Neural cell (in vitro differentiated cells): ENCODE measurements around the gene EXOC4. TPM values are rescaled to one million over a fixed set of nuclear protein-coding genes. Genes with fewer than 3 reads are reported as not detected.

ENCODE experiments used
- H2AFZ ChIP-seq: fragments of 200-600, 300-800 bp; sonication (generic), shearing (Covaris generic); 2 replicates; pipeline ENCODE4 v1.6.0; 2014; ENCODE audit warnings: low read depth, mild to moderate bottlenecking, antibody characterized with exemption, low read length, moderate library complexity
- H3F3A ChIP-seq: fragments of 200-600 bp; shearing (Covaris generic); 2 replicates; pipeline ENCODE4 v1.6.1; 2016; ENCODE audit warnings: mild to moderate bottlenecking, moderate library complexity, mixed read lengths, antibody characterized with exemption, low read length; ENCODE audit not compliant: insufficient read depth, poor library complexity, severe bottlenecking
- H3K27ac ChIP-seq: fragments of 200-600, 300-800 bp; sonication (generic), shearing (Covaris generic); 2 replicates; pipeline ENCODE4 v1.5.1; 2014; ENCODE audit warnings: mild to moderate bottlenecking, low read length, moderate library complexity
- H3K27me3 ChIP-seq: fragments of 300-800, 200-600 bp; sonication (generic), shearing (Covaris generic); 2 replicates; pipeline ENCODE4 v1.6.0; 2014; ENCODE audit warnings: mild to moderate bottlenecking, low read depth, low read length, moderate library complexity; ENCODE audit not compliant: insufficient read depth
- H3K36me3 ChIP-seq: fragments of 300-800, 200-600 bp; sonication (generic), shearing (Covaris generic); 2 replicates; pipeline ENCODE4 v1.5.1; 2014; ENCODE audit warnings: mild to moderate bottlenecking, antibody characterized with exemption, low read length, moderate library complexity; ENCODE audit not compliant: insufficient read depth
- H3K4me2 ChIP-seq: fragments of 300-800, 200-600 bp; sonication (generic), shearing (Covaris generic); 2 replicates; pipeline ENCODE4 v1.6.0; 2014; ENCODE audit warnings: mild to moderate bottlenecking, low read length
- H3K4me3 ChIP-seq: fragments of 300-800, 200-600 bp; sonication (generic), shearing (Covaris generic); 2 replicates; pipeline ENCODE4 v1.5.1; 2014; ENCODE audit warnings: mild to moderate bottlenecking, low read length, moderate library complexity
- H3K79me2 ChIP-seq: fragments of 200-600 bp; shearing (Covaris generic); replicated peaks from 2 replicates; pipeline ENCODE4 v1.6.0; 2014; ENCODE audit warnings: mild to moderate bottlenecking, low read length, moderate library complexity; ENCODE audit not compliant: insufficient read depth
- H3K9ac ChIP-seq: fragments of 300-800, 200-600 bp; sonication (generic), shearing (Covaris generic); 2 replicates; pipeline ENCODE4 v1.6.1; 2016; ENCODE audit warnings: mild to moderate bottlenecking, low read length, mixed read lengths
- H3K9me2 ChIP-seq: fragments of 200-600 bp; shearing (Covaris generic); 2 replicates; pipeline ENCODE4 v1.6.1; 2016; ENCODE audit warnings: mild to moderate bottlenecking, low read length, mixed read lengths; ENCODE audit not compliant: insufficient read depth
- H3K9me3 ChIP-seq: fragments of 200-600, 300-800 bp; sonication (generic), shearing (Covaris generic); 2 replicates; pipeline ENCODE4 v1.6.1; 2016; ENCODE audit warnings: mild to moderate bottlenecking, mixed run types, low read length, moderate library complexity, mixed read lengths
- H4K20me1 ChIP-seq: fragments of 200-600 bp; shearing (Covaris generic); 2 replicates; pipeline ENCODE4 v1.6.1; 2016; ENCODE audit warnings: mild to moderate bottlenecking, mixed run types; ENCODE audit not compliant: insufficient read depth
- EP300 ChIP-seq: fragments of 450-650 bp; conservative IDR thresholded peaks from 2 replicates; pipeline ENCODE4 v1.6.1; 2014; ENCODE audit warnings: antibody characterized with exemption, mild to moderate bottlenecking, moderate library complexity; ENCODE audit not compliant: poor library complexity, severe bottlenecking
- EZH2 ChIP-seq: fragments of 200-600, 300-800 bp; shearing (Covaris generic), sonication (generic); IDR thresholded peaks from 2 replicates; pipeline ENCODE4 v1.6.1; 2014; ENCODE audit warnings: antibody characterized with exemption, low read length, borderline replicate concordance, mild to moderate bottlenecking; ENCODE audit not compliant: insufficient read depth, poor library complexity, severe bottlenecking
- MXI1 ChIP-seq: fragments of 450-650 bp; conservative IDR thresholded peaks from 2 replicates; pipeline ENCODE4 v1.6.1; 2014; ENCODE audit warnings: antibody characterized with exemption, mild to moderate bottlenecking; ENCODE audit not compliant: poor library complexity, severe bottlenecking
- POLR2AphosphoS5 ChIP-seq: IDR thresholded peaks from 2 replicates; pipeline ENCODE4 v1.6.1; 2012
- RAD21 ChIP-seq: fragments of 450-650 bp; conservative IDR thresholded peaks from 2 replicates; pipeline ENCODE4 v1.6.1; 2014; ENCODE audit warnings: antibody characterized with exemption, mild to moderate bottlenecking, moderate library complexity
- SMC3 ChIP-seq: fragments of 450-650 bp; conservative IDR thresholded peaks from 2 replicates; pipeline ENCODE4 v1.6.1; 2014; ENCODE audit warnings: antibody characterized with exemption, mild to moderate bottlenecking, moderate library complexity; ENCODE audit not compliant: poor library complexity
- TAF1 ChIP-seq: IDR thresholded peaks from 2 replicates; pipeline ENCODE4 v1.6.1; 2012; ENCODE audit warnings: low read depth
- polyA plus RNA-seq: library from polyadenylated mRNA; depleted of rRNA; stranded (reverse); fragments of >200 nt; gene quantifications from 2 replicates; pipeline ENCODE4 v1.2.3, GENCODE V29; 2014
- TF ChIP-seq, protein P1 (sequence below): IDR thresholded peaks from 2 replicates; pipeline ENCODE4 v1.6.1; 2012; ENCODE audit warnings: borderline replicate concordance
- TF ChIP-seq, protein P2 (sequence below): fragments of 450-650 bp; IDR thresholded peaks from 2 replicates; pipeline ENCODE4 v1.5.1; 2014; ENCODE audit warnings: antibody characterized with exemption, mild to moderate bottlenecking, moderate library complexity; ENCODE audit not compliant: poor library complexity, severe bottlenecking

The EXOC4 gene
- polyA plus RNA-seq, 1 donor from 2014 or later: 36.5 TPM

DNA sequence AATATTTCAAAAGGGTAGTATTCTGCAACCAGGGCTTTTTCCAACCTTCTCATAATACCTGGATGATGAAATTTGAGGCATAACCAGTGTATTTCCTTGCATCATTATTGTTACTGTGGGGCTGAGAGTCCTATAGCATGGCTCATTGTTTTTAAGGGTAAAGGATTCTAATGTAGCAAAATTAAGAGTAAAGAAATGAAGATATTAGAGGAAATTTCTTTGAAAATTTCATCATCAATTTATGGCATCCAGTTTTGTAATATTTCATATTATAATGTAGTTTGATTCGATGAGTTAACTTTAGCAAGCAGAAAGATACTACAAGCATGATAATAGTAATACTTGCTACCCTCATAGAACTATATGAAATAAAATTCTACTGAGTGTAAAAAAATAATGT lies 486.9 kb downstream of the EXOC4 start:
- H3K79me2 ChIP-seq: no peaks in the 10 kb centered on the region
- no peaks in the 10 kb centered on the region for H3K9me2 ChIP-seq
- H3K27me3 ChIP-seq: no peaks in the 10 kb centered on the region
- H4K20me1 ChIP-seq: no peaks in the 10 kb centered on the region
- no peak for TF ChIP-seq EZH2
- H3K36me3 ChIP-seq: no peaks in the 10 kb centered on the region
- no peak overlapping the region for H3K9ac ChIP-seq
- no peak overlapping the region for H2AFZ ChIP-seq
- no peaks in the 10 kb centered on the region for H3K9me3 ChIP-seq
- no peak overlapping the region for H3K4me2 ChIP-seq
- H3K4me3 ChIP-seq: no peak overlapping the region
- no peak overlapping the region for H3K27ac ChIP-seq
- H3F3A ChIP-seq: no peaks in the 10 kb centered on the region

DNA sequence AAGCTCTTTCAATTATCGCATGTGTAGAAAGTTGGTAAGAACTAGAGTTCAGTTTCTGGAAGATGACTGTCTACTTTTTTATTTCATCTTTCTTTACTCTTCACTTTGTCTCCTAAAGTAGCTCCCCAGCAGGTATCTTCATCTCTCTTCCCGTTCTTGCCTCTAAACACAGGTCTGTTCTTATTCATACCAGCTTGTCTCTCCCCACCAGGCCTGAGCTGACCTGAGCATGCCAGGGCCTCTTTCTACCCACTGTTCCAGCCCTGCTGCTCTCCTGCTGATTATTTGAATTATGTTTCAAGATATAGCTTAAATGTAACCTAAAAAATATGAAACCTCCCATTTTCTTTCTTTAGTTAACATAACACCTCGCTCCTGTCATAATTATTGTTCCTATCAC lies 488.2 kb downstream of the EXOC4 start:
- H3K9me3 ChIP-seq: no peaks in the 10 kb centered on the region
- H3K79me2 ChIP-seq: no peaks in the 10 kb centered on the region
- no peaks in the 10 kb centered on the region for H4K20me1 ChIP-seq
- H3K4me3 ChIP-seq: no peak overlapping the region
- no peak overlapping the region for H2AFZ ChIP-seq
- no peaks in the 10 kb centered on the region for H3F3A ChIP-seq
- no peak overlapping the region for H3K4me2 ChIP-seq
- no peak overlapping the region for H3K9ac ChIP-seq
- no peaks in the 10 kb centered on the region for H3K27me3 ChIP-seq
- H3K9me2 ChIP-seq: no peaks in the 10 kb centered on the region
- H3K27ac ChIP-seq: no peak overlapping the region
- no peaks in the 10 kb centered on the region for H3K36me3 ChIP-seq
- TF ChIP-seq TAF1: no peak
- no peak for TF ChIP-seq MXI1
- no peak for TF ChIP-seq POLR2AphosphoS5
- no peak for TF ChIP-seq SMC3
- TF ChIP-seq EP300: no peak
- TF ChIP-seq, protein P1, sequence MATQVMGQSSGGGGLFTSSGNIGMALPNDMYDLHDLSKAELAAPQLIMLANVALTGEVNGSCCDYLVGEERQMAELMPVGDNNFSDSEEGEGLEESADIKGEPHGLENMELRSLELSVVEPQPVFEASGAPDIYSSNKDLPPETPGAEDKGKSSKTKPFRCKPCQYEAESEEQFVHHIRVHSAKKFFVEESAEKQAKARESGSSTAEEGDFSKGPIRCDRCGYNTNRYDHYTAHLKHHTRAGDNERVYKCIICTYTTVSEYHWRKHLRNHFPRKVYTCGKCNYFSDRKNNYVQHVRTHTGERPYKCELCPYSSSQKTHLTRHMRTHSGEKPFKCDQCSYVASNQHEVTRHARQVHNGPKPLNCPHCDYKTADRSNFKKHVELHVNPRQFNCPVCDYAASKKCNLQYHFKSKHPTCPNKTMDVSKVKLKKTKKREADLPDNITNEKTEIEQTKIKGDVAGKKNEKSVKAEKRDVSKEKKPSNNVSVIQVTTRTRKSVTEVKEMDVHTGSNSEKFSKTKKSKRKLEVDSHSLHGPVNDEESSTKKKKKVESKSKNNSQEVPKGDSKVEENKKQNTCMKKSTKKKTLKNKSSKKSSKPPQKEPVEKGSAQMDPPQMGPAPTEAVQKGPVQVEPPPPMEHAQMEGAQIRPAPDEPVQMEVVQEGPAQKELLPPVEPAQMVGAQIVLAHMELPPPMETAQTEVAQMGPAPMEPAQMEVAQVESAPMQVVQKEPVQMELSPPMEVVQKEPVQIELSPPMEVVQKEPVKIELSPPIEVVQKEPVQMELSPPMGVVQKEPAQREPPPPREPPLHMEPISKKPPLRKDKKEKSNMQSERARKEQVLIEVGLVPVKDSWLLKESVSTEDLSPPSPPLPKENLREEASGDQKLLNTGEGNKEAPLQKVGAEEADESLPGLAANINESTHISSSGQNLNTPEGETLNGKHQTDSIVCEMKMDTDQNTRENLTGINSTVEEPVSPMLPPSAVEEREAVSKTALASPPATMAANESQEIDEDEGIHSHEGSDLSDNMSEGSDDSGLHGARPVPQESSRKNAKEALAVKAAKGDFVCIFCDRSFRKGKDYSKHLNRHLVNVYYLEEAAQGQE: no peak
- TF ChIP-seq RAD21: no peak
- TF ChIP-seq, protein P2, sequence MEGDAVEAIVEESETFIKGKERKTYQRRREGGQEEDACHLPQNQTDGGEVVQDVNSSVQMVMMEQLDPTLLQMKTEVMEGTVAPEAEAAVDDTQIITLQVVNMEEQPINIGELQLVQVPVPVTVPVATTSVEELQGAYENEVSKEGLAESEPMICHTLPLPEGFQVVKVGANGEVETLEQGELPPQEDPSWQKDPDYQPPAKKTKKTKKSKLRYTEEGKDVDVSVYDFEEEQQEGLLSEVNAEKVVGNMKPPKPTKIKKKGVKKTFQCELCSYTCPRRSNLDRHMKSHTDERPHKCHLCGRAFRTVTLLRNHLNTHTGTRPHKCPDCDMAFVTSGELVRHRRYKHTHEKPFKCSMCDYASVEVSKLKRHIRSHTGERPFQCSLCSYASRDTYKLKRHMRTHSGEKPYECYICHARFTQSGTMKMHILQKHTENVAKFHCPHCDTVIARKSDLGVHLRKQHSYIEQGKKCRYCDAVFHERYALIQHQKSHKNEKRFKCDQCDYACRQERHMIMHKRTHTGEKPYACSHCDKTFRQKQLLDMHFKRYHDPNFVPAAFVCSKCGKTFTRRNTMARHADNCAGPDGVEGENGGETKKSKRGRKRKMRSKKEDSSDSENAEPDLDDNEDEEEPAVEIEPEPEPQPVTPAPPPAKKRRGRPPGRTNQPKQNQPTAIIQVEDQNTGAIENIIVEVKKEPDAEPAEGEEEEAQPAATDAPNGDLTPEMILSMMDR: no peak
- TF ChIP-seq EZH2: no peak

DNA sequence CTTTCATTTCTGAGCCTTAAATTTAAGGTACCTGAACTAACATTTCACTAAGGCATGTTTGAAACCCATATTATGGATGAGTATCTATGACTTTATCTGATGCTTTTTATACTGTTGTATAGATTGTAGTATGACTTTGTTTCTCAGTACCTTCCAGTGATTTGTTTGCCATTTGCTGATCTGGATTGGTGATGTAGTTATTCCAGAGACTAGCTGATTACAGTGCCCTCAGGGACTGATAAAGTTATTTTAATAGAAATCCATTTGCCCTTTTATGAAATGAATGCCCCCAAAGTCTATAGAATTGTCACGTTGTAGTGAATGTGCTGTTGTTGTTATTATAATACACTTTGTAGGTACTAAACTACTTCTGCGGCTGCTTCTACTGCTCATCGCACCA lies 488.8 kb downstream of the EXOC4 start:
- Histone ChIP-seq H3K9me2 (no peaks in the 10 kb centered on the region), H3K4me3 (no peak overlapping the region), H4K20me1 (no peaks in the 10 kb centered on the region), H3K4me2 (no peak overlapping the region), H3K79me2 (no peaks in the 10 kb centered on the region), H3K27ac (no peak overlapping the region), H3F3A (no peaks in the 10 kb centered on the region), H3K9me3 (no peaks in the 10 kb centered on the region), H3K9ac (no peak overlapping the region), H3K36me3 (no peaks in the 10 kb centered on the region), H2AFZ (no peak overlapping the region), H3K27me3 (no peaks in the 10 kb centered on the region)
- TF ChIP-seq, protein P1: no peak
- TF ChIP-seq, protein P2: no peak
- no peak for TF ChIP-seq RAD21
- TF ChIP-seq SMC3: no peak
- TF ChIP-seq TAF1: no peak
- no peak for TF ChIP-seq POLR2AphosphoS5
- no peak for TF ChIP-seq EP300
- no peak for TF ChIP-seq MXI1
- TF ChIP-seq EZH2: no peak
